ENCODE measurements around the gene SLC26A9. TPM values are rescaled to one million over a fixed set of nuclear protein-coding genes. Genes with fewer than 3 reads are reported as not detected.

SLC26A9 gene
- total RNA-seq, 4 donors from 2014 or later, result not detected

DNA sequence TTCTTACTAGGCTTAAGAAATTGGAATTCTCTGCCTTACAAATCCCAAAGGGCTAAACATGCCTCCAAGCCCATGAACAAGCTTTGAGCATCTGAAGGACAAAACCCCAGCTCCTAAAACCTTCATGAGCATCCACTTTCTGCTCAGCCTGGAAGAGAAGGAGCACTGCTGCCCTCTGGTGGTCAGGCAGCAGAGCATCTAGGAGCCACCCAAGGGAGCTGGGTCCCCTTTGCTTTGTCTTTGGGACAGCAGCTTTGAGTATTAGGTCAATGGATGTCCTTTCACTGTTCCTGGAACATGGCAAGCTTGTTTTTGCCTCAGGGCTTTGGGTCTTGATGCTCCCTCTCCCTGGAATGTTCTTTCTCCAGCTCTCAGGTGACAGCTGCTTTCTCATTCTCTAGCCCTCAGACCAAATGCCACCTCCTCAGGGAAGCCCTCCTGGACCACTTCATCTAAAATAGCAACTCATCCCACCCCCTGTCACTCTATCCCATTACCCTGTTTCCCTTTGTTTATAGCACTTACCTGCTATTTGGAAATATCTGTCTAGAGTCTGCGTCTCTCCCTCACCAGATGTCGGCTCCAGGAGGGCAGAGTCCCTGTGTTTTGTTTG is 34.3 kb upstream of the SLC26A9 start:
- TF ChIP-seq CTCF (IDR thresholded peaks at IDR 0.05; ENCODE audit: low read depth), result no peak

DNA sequence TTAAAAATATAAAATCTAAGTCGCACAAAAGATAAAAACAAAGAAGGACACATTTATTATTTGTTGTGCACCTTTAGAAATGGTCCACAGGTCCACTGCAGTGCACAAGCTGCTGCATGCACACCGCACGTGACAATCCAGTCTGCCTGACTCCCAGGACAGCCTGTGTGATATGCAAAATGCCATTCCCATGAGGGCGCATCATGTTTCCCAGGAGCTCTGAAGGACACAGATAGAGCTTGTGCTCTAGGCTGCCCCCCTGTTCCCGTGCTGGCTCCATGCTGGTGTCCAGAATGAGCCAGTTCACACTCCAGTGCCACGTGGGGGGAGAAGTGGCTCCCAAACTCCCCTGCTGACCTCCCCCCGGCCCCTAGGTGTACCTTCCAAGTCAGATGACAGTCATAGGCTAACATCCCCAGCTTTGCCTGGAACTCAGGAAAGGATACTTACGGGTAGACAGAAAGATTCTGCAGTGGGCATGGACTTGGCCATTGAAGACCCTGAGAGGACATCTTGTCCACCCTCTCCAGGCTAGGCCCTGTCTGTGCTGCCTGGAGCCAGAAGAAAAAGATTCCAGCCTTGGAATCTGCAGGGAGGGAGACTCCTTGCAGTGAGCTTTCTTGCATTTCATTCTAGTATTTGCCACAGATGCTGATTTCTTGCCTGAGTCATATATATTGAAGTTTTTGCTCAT is 33.6 kb upstream of the SLC26A9 start:
- no peak for TF ChIP-seq CTCF (IDR thresholded peaks at IDR 0.05; ENCODE audit: low read depth)

- TF ChIP-seq CTCF (IDR thresholded peaks at IDR 0.05; ENCODE audit: low read depth), result no peak
These were observed 32.8 kb upstream of the SLC26A9 start for GRCh38 chr1:205976036-205976435.

DNA sequence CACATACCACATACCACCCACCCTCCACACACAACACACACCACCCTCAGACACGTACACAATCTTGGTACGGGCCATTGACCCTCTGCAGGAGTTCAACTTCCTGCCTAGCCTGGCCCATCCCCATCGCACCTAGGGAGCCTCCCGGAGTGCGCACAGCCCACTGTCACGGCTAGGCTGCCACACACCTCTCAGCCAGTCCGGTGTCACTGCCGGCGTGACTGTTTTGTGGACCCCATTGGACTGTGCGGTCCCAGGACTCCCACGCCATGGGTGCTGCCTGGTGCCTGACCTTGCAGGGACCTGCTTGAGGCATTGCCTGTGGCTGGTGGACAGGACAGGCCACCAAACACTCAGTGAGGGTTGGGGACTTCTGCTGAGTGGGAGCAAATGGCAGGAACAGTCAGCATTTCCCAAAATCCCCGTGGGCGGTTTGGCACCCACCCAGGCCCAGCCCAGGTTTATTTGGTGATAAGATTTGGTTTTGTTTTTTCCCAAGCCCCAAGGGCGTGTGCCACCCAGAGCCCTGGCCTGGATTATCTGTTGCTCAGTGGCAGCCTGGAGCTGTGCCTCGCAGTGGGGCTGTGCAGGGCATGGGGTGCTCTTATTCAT is 32.2 kb upstream of the SLC26A9 start:
- TF ChIP-seq CTCF (IDR thresholded peaks at IDR 0.05; ENCODE audit: low read depth), result no peak

- TF ChIP-seq CTCF (IDR thresholded peaks at IDR 0.05; ENCODE audit: low read depth), result no peak
These were observed 31.5 kb upstream of the SLC26A9 start for GRCh38 chr1:205974712-205975111.

GRCh38 chr1:205973377-205974232 is 30.3 kb upstream of the SLC26A9 start:
- TF ChIP-seq CTCF (IDR thresholded peaks at IDR 0.05; ENCODE audit: low read depth), result no peak

Data from subcutaneous adipose tissue (tissue), 4 donors.